Stimulated activated CD4-positive, alpha-beta T cell treated with anti-CD3 and anti-CD28 coated beads, Interleukin-4, amount 100 ng/mL, for 4 hours (primary cell): ENCODE results near the gene ROPN1B.

ENCODE experiments used
- DNase-seq, 2 experiments: peaks; one replicate each; pipeline ENCODE4 v3.0.0-alpha.2; 2020

The ROPN1B gene

GRCh38 chr3:126005951-126006350 lies 37.0 kb downstream of the ROPN1B start:
- DNase-seq: no peak

GRCh38 chr3:126008219-126008618 lies 39.2 kb downstream of the ROPN1B start:
- no peak for DNase-seq

- no peak for DNase-seq
These were observed 40.2 kb downstream of the ROPN1B start for GRCh38 chr3:126009181-126009580.

DNA sequence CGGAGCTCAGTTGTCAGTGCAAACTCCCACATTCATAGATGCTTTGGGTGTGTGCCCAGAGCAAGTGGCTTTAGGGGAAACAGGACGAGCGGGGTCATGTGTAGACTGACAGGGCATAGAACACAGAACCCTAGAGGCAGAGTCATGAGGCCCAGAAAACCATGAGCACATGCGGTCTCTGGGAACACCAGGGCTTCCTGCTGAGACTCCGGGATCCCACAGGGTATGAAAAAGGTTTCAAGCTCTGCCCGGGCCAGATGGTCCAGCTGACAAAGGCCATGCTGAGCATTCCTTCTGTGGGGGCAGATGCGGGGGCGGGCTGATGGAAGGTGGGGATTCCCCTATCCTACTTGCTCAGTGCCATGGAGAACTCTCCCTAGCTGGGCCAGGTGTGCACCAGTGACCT lies 44.8 kb downstream of the ROPN1B start:
- DNase-seq: no peak

GRCh38 chr3:126014252-126014651 lies 45.3 kb downstream of the ROPN1B start:
- DNase-seq: no peak

GRCh38 chr3:126015075-126015474 lies 46.1 kb downstream of the ROPN1B start:
- no peak for DNase-seq

DNA sequence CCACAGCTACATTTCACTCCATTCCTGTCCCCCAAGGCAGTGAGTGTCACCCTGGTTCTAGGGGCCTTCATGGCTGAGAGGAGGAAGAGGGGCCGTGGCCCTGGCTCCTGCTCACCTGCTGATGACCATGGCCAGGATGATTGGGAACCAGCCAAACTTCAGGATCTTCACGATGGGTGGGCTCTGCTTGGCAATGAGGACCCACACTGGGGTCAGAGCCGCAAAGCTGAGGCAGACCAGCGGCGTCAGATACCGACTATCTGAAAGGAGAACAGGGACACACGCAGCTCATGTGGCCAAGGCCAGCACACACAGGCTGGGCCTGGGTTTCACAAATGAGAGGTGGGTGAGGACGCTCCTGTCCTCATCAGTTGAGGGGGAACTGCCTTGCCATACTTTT lies 47.6 kb downstream of the ROPN1B start:
- no peak for DNase-seq

- DNase-seq: no peak
These were observed 48.4 kb downstream of the ROPN1B start for GRCh38 chr3:126017362-126017761.

GRCh38 chr3:126018545-126018944 lies 49.6 kb downstream of the ROPN1B start:
- no peak for DNase-seq

- DNase-seq: no peak
These were observed 50.0 kb downstream of the ROPN1B start for GRCh38 chr3:126018995-126019394.

DNA sequence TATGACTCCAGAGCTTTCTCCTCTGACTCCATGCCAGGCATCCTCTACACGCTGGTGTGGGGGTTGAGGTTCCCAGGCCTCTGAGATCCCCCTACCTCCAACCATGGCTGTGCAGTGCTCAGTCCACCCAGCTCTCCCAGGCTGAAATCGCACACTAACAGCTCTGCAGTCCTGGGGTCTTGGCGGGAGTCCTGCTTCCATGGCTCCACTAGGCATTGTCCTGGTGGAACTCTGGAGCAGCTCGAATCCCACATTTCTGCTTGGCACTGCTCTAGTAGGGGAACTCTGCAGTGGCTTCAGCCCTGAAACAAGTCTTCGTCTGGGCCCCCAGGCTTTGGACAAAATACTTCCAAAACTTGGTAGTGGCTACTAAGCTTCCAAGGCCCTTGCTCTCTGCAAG lies 50.7 kb downstream of the ROPN1B start:
- no peak for DNase-seq

DNA sequence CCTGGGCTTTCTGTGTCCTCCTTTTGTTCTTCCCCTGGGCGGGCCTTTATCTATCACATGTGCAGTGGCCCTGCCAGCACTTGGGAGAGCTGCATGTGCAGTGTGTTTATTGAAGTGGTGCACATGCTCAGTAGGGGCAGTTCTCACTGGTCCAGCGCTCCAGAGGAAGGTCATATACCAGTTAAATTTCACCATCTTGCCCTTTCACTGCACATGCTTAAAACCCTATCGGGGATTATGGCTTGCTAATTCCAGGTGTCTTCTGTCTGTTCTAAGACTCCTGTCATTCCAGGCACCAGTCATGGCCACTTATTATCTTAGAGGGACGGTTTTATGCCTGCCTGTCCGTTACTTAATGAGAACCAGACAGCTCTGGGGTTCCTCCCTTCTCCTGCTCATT lies 52.2 kb downstream of the ROPN1B start:
- DNase-seq: no peak

DNA sequence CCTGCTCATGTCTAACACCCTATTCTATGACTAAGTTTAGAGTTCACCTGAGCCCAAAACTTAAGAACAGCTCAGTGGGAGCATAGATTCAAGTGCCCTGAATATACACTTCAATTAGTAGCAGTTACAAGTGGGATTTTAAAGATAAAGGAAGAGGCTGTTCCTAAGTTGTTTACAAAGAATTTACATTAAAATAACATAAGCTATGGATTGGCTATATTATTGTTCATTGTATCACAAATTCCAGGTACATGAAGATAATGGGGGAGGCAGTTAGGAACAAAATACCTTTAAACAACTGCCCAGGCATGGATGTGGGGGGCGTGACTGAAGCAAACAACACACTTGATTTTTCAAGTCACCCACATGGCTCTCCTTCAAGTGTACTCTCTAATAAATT lies 52.7 kb downstream of the ROPN1B start:
- DNase-seq: no peak

DNA sequence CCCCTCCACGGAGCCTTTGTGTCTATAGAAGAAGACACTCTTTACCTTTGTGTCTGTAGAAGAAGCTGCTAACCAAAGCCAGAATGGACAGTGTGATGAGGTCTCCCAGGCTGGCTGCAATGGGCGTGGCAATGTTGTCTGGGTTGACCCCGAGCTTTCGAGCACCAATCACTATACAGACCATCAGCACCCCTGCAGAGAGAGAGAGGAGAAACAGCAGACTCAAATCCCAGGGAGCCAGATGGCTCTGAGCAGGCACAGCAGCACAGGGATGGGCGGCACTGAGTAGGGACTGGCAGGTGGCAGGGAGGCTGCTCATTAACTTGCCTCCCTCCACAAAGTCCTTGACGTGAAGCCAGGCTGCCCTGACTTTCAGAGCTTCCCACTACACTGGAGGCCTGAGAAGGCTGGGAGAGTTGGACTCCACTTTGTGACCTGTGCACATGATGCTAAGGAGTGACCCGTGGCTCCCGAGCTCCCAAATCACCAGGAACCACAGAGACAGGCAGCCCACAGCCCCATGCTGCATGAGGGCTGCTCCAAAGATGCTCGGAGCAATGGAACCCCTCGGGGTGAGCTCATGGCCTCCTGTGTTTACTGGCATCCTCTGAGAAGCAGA lies 53.9 kb downstream of the ROPN1B start:
- DNase-seq: no peak

GRCh38 chr3:126023390-126023789 lies 54.4 kb downstream of the ROPN1B start:
- no peak for DNase-seq

- no peak for DNase-seq
These were observed 55.3 kb downstream of the ROPN1B start for GRCh38 chr3:126024049-126024854.

DNA sequence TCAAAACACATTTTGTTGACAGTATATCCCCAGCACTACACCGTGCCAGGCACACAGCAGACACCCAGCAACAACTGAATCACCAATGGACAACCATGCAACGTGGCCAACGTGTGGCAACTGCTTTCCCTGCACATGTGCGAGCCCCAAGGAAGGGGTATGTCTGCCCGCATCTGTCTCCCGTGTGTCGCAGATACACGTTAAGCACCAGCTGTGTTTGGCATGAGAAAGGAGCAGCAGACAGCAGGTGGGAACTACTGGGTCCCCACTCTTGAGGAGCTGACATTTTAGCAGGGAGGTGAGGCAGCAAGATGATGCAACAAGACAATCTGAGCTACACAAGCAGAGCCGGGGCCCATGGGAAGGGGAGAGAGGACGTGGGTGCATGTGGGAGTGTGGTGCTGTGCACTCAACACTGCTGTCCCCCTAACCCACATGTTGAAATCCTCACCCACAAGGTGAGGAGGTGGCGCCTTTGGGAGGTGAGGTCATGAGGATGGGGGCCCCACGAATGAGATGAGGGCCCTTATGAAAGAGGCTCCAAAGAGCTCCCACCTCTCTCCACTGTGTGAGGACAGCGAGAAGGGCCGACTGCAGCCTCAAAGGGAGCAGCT lies 56.2 kb downstream of the ROPN1B start:
- no peak for DNase-seq

DNA sequence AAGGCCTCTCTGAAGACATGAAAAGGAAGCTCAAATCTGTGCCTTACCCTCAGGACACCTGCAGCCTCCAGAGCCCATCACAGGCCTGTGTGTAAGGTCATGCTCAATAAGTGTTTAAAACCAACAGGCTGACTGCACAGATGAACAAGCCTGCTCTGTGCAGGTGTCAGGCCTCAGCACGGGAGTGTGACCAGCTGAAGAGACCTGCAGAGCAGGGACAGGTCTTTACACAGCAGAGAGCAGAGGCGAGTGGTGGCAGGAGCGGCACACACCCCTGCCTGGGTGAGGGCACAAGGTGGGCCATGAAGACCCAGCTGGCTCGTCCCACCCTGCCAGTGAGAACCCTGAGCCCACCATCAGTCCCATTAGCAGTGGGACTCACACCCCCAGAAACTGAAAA lies 56.9 kb downstream of the ROPN1B start:
- no peak for DNase-seq

DNA sequence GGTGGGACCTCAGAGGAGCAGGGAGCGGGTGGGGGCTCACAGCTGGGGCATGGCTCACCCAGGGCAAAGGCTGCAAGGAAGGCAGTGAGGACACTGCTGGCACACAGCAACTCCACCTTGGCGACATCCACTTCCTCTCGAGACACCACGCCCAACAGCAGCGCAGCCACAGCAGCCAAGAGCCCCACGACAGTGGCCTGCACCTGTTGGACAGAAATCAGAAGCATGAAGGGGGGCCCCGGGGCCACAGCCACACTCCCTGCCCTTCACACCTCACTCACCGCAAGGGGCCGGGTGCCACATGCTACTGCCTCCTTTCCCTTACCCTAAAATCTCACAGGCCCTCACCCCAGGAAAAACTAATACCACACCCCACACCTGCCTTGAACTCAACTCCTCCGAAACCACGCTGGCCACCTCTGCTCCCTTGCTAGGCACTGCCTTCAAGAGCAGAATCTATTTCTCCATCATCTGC lies 57.3 kb downstream of the ROPN1B start:
- no peak for DNase-seq

DNA sequence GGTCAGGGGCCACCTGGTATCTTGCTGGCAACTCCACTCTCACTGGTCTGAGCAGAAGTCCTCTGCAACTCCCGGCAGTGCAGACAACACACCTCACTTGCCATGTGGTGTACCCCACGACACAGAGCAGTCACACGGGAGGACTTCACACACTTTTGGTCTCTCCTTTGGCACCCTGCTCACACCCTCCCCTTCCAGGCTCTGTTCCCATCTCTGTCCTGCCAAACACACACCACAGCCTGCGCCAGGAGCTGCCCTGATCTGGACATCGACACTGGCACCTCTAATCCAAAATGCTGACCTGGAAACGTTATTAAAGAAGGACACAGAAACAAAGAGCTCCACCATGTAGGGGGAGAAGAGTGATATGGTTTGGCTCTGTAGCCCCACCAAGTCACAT lies 57.8 kb downstream of the ROPN1B start:
- DNase-seq: no peak

DNA sequence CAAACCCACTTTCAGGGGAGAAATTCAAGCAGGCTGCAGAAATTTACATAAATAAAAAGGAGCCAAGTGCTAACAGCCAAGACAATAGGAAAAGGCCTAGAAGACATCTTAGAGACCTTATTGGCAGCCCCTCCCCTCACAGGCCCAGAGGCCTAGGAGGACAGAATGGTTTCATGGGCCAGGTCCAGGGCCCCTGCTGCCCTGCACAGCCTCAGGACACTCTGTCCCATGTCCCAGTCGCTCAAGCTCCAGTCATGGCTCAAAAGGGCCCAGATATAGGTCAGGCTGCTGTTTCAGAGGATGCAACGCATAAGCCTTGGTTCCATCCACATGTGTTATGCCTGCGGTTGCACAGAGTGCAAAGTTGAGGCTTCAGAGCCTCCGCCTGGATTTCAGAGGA lies 59.1 kb downstream of the ROPN1B start:
- no peak for DNase-seq

DNA sequence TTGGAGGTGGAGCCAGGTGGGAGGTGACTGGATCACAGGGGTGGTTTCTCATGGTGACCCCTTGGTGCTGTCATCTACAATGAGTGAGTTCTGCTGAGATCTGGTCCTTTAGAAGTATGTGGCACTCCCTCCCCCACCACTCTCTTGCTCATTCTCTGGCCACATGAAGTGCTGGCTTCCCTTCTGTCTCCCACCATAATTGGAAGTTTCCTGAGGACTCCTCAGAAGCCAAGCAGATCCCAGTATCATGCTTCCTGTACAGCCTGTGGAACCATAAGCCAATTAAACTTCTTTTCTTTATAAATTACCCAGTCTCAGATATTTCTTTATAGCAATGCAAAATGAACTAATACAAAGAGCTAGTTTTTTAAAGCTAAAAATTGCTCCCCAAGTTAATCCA lies 60.3 kb downstream of the ROPN1B start:
- no peak for DNase-seq

- DNase-seq: no peak
These were observed 61.5 kb downstream of the ROPN1B start for GRCh38 chr3:126030455-126030854.

DNA sequence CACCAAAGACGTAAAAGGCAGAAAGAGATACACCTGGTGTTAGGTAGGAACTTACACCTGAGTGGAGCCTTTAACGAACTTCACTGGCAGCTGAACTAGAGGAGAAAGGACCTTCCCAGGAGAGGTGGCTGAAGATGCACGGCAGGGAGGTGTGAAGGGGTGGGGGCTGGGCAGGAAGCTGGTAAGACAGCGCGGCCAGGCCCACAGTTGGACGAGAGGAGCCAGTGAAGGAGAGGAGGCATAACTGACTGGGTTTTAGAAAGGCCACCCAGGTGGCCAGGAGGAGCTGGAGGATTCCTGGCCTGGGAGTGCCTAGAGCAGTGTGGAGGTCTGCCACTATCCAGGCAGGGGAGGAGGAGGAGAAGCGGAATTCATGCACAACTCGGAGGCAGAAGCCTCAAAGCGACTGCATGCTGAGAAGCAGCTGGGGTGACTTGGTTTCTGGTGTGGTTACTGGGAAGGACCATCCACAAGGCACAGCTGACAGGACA lies 63.0 kb downstream of the ROPN1B start:
- no peak for DNase-seq
